NB4 (cell line): ENCODE data around the gene RRP8.

Experiments used
- DNase-seq: peaks from one replicate; pipeline ENCODE4 v3.0.0; 2010; ENCODE audit warnings: low read depth
- H3K4me3 ChIP-seq: one replicate; pipeline ENCODE4 v1.5.1; 2011; ENCODE audit warnings: mild to moderate bottlenecking, low read depth, low read length, moderate library complexity
- MYC ChIP-seq: IDR thresholded peaks from 2 replicates; pipeline ENCODE4 v1.6.1; 2011; ENCODE audit warnings: low read depth, low read length
- POLR2A ChIP-seq: IDR thresholded peaks from 2 replicates; pipeline ENCODE4 v1.6.1; 2011; ENCODE audit warnings: mild to moderate bottlenecking; ENCODE audit not compliant: insufficient read length; ENCODE audit errors: extremely low read depth
- TF ChIP-seq, protein P1 (sequence below): IDR thresholded peaks from 2 replicates; pipeline ENCODE4 v1.6.1; 2011; ENCODE audit warnings: low read depth, low read length
- TF ChIP-seq, protein P2 (sequence below): IDR thresholded peaks from one replicate; pipeline ENCODE4 v1.5.1; 2012; ENCODE audit warnings: low read depth, low read length

The RRP8 gene

DNA sequence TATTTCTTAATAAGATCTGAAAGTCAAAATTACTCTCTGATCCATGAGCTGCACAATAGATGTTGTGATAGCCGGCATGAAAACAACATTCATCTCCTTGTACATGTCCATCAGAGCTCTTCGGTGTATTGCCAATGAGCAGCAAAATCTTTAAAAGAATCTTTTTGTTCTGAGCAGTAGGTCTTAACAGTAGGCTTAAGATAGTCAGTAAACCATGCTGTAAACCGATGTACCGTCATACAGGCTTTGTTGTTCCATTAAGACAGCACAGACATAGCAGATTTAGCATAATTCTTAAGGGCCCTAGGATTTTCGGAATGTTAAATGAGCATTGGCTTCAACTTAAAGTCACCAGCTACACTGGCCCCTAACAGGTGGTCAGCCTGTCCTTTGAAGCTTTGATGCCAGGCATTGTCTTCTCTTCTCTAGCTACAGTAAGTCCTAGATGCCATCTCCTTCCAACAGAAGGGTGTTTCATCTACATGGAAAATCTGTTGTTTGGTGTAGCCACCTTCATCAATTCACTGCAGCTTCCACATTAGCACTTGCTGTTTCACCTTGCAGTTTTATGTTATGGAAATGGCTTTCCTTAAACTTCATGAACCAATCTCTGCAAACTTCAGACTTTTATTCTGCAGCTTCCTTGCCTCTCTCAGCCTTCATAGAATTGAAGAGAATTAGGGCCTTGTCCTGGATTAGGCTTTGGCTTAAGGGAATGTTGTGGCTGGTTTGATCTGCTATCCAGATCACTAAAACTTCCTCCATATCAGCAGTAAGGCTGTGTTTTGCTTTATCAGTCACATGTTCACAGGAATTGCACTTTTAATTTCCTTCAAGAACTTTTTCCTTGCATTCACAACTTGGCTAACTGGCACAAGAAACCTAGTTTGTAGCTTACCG is 28.4 kb downstream of the RRP8 start:
- H3K4me3 ChIP-seq, result no peak overlapping the region
- DNase-seq, result no peak
- TF ChIP-seq, protein P1, sequence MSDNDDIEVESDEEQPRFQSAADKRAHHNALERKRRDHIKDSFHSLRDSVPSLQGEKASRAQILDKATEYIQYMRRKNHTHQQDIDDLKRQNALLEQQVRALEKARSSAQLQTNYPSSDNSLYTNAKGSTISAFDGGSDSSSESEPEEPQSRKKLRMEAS, result no peak
- TF ChIP-seq POLR2A (no peak), MYC (no peak)
- TF ChIP-seq, protein P2, sequence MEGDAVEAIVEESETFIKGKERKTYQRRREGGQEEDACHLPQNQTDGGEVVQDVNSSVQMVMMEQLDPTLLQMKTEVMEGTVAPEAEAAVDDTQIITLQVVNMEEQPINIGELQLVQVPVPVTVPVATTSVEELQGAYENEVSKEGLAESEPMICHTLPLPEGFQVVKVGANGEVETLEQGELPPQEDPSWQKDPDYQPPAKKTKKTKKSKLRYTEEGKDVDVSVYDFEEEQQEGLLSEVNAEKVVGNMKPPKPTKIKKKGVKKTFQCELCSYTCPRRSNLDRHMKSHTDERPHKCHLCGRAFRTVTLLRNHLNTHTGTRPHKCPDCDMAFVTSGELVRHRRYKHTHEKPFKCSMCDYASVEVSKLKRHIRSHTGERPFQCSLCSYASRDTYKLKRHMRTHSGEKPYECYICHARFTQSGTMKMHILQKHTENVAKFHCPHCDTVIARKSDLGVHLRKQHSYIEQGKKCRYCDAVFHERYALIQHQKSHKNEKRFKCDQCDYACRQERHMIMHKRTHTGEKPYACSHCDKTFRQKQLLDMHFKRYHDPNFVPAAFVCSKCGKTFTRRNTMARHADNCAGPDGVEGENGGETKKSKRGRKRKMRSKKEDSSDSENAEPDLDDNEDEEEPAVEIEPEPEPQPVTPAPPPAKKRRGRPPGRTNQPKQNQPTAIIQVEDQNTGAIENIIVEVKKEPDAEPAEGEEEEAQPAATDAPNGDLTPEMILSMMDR, result no peak

DNA sequence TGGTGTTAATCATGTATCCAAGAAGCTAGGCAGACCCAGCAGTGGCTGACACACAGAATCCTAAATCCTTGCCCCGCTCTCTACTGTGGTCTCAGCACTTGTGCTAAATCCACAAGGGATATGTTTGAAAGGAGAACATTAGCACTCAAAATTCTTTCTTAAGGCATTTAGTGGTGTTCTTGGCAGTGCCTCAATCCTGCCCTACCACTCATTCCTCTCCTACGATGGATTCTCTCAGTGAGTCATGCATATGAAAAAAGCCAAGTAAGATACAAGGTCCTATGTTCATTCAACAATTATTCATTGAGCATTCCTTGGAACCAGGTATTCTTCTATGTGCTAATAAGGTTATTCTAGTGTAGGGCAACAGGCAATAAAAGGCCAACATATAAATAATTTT is 31.2 kb downstream of the RRP8 start:
- TF ChIP-seq, protein P1, result no peak
- TF ChIP-seq POLR2A, result no peak
- TF ChIP-seq, protein P2, result no peak
- TF ChIP-seq MYC, result no peak
- H3K4me3 ChIP-seq, result no peak overlapping the region
- DNase-seq, result no peak

DNA sequence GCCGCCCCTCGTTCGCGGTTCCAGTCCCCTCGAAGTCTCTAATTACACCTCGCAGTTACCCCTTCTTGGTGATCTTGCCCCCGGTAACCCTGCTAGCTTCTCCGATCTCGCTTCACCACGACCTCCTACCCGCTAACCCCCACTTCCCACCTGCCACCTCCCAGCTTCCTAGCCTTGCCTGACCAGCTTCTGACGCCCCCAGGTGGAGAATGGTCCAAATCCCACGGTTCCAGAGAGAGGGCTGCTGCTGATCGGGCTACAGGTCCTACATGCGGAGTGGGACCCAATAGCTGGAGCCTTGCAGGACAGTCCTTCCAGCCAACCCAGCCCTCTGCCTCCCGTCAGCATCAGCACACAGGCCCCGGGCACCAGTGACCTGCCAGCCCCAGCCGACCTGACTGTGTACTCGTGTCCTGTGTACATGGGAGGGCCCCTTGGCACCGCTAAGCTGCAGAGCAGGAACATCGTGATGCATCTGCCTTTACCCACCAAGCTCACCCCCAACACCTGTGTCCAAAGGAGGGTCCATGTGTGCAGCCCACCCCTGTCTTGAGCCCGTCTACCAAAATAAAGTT is 31.9 kb downstream of the RRP8 start:
- TF ChIP-seq POLR2A (no peak), MYC (no peak)
- TF ChIP-seq, protein P2, result no peak
- TF ChIP-seq, protein P1, result no peak
- no peak overlapping the region for H3K4me3 ChIP-seq
- DNase-seq, result no peak

DNA sequence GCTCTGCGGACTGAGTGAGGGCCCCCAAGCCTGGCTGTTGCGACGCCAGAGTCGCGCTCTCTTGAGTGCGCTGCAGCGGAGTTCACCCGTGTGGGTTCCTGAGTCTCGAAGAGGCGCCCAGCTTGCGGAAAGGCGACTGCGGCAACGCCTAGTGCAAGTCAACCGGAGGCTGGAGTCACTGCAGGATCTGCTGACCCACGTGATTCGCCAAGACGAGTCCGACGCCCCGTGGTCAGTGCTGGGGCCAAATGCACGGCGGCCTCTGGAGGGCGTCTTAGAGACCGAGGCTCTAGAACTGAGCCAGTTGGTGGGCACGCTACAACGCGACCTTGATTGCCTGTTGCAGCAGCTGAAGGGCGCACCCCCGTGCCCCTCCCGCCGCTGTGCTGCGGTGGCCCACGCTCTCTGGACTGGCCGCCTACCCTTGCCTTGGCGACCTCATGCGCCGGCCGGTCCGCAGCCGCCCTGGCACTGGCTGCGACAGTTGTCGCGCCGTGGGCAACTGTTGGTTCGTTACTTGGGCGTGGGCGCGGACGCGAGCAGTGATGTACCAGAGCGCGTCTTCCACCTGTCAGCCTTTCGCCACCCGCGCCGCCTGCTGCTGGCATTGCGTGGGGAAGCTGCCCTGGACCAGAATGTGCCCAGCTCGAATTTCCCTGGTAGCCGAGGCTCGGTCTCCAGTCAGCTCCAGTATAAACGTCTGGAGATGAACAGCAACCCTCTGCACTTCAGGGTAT is 32.6 kb downstream of the RRP8 start:
- DNase-seq, result no peak
- H3K4me3 ChIP-seq, result no peak overlapping the region
- no peak for TF ChIP-seq MYC
- TF ChIP-seq, protein P1, result no peak
- TF ChIP-seq, protein P2, result no peak
- TF ChIP-seq POLR2A, result no peak

DNA sequence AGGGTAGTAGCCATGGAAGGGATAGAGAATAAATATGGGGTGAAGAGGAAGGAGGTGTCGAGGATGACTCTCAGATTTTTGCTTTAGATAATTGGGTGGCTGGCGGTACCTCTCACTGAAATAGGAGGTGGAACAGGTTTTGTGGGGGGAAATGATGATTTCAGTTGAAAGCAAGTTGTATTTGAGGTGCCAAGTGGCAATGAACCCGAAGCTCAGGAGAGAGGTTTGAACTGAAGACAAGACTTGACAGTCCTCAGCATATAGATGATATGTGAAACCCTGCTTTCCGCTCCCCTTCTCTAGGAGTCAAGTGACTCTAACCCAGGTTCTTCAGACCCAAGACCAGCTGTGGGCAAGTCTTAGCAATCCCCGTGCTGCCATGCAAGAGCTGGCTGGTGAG is 33.7 kb downstream of the RRP8 start:
- H3K4me3 ChIP-seq, result no peak overlapping the region
- TF ChIP-seq POLR2A, result no peak
- TF ChIP-seq MYC, result no peak
- TF ChIP-seq, protein P2, result no peak
- TF ChIP-seq, protein P1, result no peak

More for the DNA sequence above, 33.7 kb downstream of the RRP8 start:
- no peak for DNase-seq
